Measurements from ENCODE around the gene UBE2E2. TPM values are rescaled to one million over a fixed set of nuclear protein-coding genes. Genes with fewer than 3 reads are reported as not detected.

Gene UBE2E2
- polyA plus RNA-seq, 1 experiment = 41.9 TPM

- no peak for TF ChIP-seq CTCF (IDR thresholded peaks at IDR 0.05; ENCODE audit: insufficient read depth, low read depth, low read length)
- Histone ChIP-seq H3K36me3 (ENCODE audit: control insufficient read depth, insufficient read depth, low read length) (no peaks in the 10 kb centered on the region), H3K4me3 (ENCODE audit: low read depth, low read length) (no peak overlapping the region), H3K27me3 (ENCODE audit: control insufficient read depth, insufficient read depth, low read length) (no peaks in the 10 kb centered on the region)
- DNase-seq (ENCODE audit: low read depth) = no peak
- ChIA-PET CTCF (interaction anchor here (0.7 kb wide), 1 partner anchor 162 kb away, joined by 3 read pairs; no protein-coding TSS in a partner anchor), POLR2A (no interaction called here)
Measured at GRCh38 chr3:23161896-23162570, 41.1 kb upstream of the UBE2E2 start.

- DNase-seq (ENCODE audit: low read depth) = no peak
- CTCF ChIA-PET = no interaction called here
- no peak for TF ChIP-seq CTCF (IDR thresholded peaks at IDR 0.05; ENCODE audit: insufficient read depth, low read depth, low read length)
- no peak overlapping the region for H3K4me3 ChIP-seq (ENCODE audit: low read depth, low read length)
- H3K27me3 ChIP-seq (ENCODE audit: control insufficient read depth, insufficient read depth, low read length) = no peaks in the 10 kb centered on the region
- POLR2A ChIA-PET = no interaction called here
- H3K36me3 ChIP-seq (ENCODE audit: control insufficient read depth, insufficient read depth, low read length) = no peaks in the 10 kb centered on the region
Measured at GRCh38 chr3:23162934-23163333, 40.2 kb upstream of the UBE2E2 start.

GRCh38 chr3:23164746-23165145, 38.4 kb upstream of the UBE2E2 start:
- no peak overlapping the region for H3K4me3 ChIP-seq (ENCODE audit: low read depth, low read length)
- DNase-seq (ENCODE audit: low read depth) = no peak
- POLR2A ChIA-PET = no interaction called here
- CTCF ChIA-PET = interaction anchor here (1.6 kb wide), 1 partner anchor 10 kb away, joined by 5 read pairs; no protein-coding TSS in a partner anchor
- H3K36me3 ChIP-seq (ENCODE audit: control insufficient read depth, insufficient read depth, low read length) = no peaks in the 10 kb centered on the region
- no peak for TF ChIP-seq CTCF (IDR thresholded peaks at IDR 0.05; ENCODE audit: insufficient read depth, low read depth, low read length)
- no peaks in the 10 kb centered on the region for H3K27me3 ChIP-seq (ENCODE audit: control insufficient read depth, insufficient read depth, low read length)

- ChIA-PET POLR2A (no interaction called here), CTCF (interaction anchor here (1.6 kb wide), 1 partner anchor 9 kb away, joined by 5 read pairs; no protein-coding TSS in a partner anchor)
- DNase-seq (ENCODE audit: low read depth) = no peak
- no peaks in the 10 kb centered on the region for H3K36me3 ChIP-seq (ENCODE audit: control insufficient read depth, insufficient read depth, low read length)
- no peak overlapping the region for H3K4me3 ChIP-seq (ENCODE audit: low read depth, low read length)
- no peak for TF ChIP-seq CTCF (IDR thresholded peaks at IDR 0.05; ENCODE audit: insufficient read depth, low read depth, low read length)
- H3K27me3 ChIP-seq (ENCODE audit: control insufficient read depth, insufficient read depth, low read length) = no peaks in the 10 kb centered on the region
Measured at GRCh38 chr3:23165571-23165970, 37.6 kb upstream of the UBE2E2 start.

GRCh38 chr3:23166276-23166675, 36.9 kb upstream of the UBE2E2 start:
- no peaks in the 10 kb centered on the region for H3K36me3 ChIP-seq (ENCODE audit: control insufficient read depth, insufficient read depth, low read length)
- CTCF ChIA-PET = no interaction called here
- H3K4me3 ChIP-seq (ENCODE audit: low read depth, low read length) = no peak overlapping the region
- H3K27me3 ChIP-seq (ENCODE audit: control insufficient read depth, insufficient read depth, low read length) = no peaks in the 10 kb centered on the region
- POLR2A ChIA-PET = no interaction called here
- TF ChIP-seq CTCF (IDR thresholded peaks at IDR 0.05; ENCODE audit: insufficient read depth, low read depth, low read length) = no peak
- no peak for DNase-seq (ENCODE audit: low read depth)
